GM06990 (cell line): ENCODE results near the gene RBM38.
"Not testable (repeated sequence)": the region's sequence is repeated elsewhere in the genome, so short reads cannot be mapped to it uniquely, and the experiment has no call there.

ENCODE experiments used
- DNase-seq: peaks from one replicate; pipeline ENCODE4 v3.0.0-alpha.2; 2011; ENCODE audit not compliant: insufficient read length; ENCODE audit errors: extremely low read depth
- H3K27me3 ChIP-seq: replicated peaks from 2 replicates; pipeline ENCODE4 v1.6.0; 2011; ENCODE audit warnings: low read length; ENCODE audit not compliant: control insufficient read depth, insufficient read depth
- H3K36me3 ChIP-seq: 2 replicates; pipeline ENCODE4 v1.5.1; 2011; ENCODE audit warnings: low read length; ENCODE audit not compliant: control insufficient read depth, insufficient read depth
- H3K4me3 ChIP-seq: replicated peaks from 2 replicates; pipeline ENCODE4 v1.5.1; 2011; ENCODE audit warnings: low read depth, mild to moderate bottlenecking, control low read depth, low read length
- CTCF ChIP-seq: IDR thresholded peaks from 2 replicates; pipeline ENCODE4 v1.5.1; 2011; ENCODE audit warnings: low read length, control low read depth, mild to moderate bottlenecking, inconsistent platforms; ENCODE audit not compliant: insufficient read depth, poor library complexity, severe bottlenecking

The RBM38 gene

DNA sequence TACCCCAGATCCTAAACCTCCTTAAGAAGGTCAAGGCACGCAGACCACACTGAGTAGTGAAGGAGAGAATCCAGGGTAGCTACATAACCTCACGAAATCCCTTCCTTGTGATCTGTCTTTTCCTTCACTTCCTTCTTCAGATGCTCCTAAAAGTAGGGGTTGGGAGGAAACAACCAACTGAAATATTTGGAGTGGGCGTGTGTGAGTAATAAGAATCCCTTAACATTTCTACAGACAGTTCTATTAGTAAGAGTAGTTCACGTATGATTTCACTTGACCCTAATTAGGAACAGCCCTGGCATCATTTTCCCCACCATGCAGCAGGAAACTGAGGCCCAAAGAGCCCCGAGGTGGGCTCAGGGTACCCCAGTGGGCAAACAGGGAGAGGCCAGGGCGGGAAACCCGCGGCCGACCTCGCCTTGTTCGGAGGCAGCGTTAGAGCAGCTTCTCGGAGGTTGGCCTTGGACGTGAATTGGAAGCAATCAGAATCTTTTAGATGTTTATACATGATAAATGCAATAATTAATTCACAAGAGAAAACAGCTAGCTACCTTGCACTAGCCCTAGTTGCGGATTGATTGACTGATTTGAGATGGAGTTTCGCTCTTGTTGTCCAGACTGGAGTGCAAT lies 41.0 kb upstream of the RBM38 start:
- no peak for TF ChIP-seq CTCF
- Histone ChIP-seq H3K27me3 (no peaks in the 10 kb centered on the region), H3K36me3 (peaks cover 5% of the 10 kb centered on the region), H3K4me3 (no peak overlapping the region)
- DNase-seq: peak; percentile 17

DNA sequence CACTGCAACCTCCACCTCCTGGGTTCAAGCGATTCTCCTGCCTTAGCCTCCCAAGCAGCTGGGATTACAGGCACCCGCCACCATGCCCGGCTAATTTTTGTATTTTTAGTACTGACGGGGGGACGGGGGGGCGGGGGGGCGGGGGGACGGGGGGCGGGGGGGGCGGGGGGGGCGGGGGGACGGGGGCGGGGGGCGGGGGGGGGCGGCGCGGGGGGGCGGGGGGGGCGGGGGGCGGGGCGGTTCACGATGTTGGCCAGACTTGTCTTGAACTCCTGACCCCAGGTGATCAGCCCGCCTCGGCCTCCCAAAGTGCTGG lies 40.5 kb upstream of the RBM38 start:
- H3K27me3 ChIP-seq, DNase-seq: not testable (repeated sequence)

DNA sequence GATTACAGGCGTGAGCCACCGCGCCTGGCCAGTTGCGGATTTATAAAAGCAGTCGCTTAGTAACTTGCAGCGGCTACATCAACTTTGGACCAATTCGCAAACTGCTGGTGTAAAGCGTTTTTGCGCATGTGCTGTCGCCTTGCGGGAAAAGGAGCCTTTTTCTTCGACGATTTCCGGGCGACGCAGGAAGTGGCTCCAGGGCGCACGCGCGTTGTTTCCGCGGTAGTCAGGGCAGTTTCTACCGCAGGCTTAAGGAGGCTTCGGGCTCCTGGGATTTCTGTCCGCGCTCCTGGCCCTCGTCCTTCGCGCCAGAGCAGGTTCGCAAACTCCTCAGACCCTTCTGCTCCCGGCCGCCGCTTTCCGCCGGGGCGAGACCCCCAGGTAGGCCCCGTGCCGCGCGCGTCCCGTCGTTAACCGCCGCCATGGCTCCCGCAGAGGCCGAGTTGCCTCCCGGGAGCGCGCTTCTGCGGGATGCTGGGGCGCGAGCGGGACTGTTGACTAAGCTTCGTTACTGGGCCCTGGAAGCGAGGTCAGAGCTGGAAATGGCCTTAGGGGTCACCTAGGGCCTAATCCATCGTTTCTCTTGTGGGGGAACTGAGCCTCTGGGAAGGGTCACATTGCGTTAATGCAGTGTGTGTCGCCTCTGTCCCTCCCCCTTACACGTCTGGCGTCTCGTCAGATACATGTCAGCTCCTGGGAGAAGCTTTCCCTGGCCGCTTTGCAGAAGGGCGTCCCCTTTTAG lies 40.0 kb upstream of the RBM38 start, which contains the start of gene RAE1:
Gene RAE1, plus strand, starts transcription at position 214 of the 742 bp plus-strand sequence. CDS start 2,784 bp downstream, outside the sequence.
- Histone ChIP-seq H3K4me3 (peak within 1 kb of the TSS; percentile 85), H3K27me3 (no peaks in the 10 kb centered on the region), H3K36me3 (peaks cover 8% of the 10 kb centered on the region)
- no peak for TF ChIP-seq CTCF
- DNase-seq: peak; percentile 87

More for the DNA sequence above, 40.5 kb upstream of the RBM38 start:
- H3K4me3 ChIP-seq: peak overlapping the region; percentile 85
- not testable (repeated sequence) for H3K36me3 ChIP-seq

DNA sequence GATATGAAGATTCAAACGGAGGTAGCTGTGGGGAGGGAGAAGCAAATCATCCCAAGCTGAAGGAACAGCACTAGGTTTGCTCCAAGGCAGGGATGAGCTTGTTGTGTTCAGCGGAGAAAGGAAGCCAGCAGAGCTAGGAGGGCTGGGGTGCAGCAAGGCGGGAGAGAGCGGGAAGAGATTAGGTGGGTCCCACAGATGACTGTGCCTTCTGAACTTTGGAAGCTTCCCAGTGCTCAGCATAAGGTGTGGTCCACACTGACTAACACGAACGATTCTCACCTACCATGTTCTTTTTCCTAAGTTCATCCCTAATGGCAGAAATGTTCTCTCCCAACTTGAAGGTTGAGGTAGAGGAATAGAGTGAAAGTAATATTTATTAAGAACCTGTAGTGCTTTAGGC lies 38.9 kb upstream of the RBM38 start:
- Histone ChIP-seq H3K4me3 (peak overlapping the region; percentile 85), H3K36me3 (peaks cover 14% of the 10 kb centered on the region), H3K27me3 (no peaks in the 10 kb centered on the region)
- no peak for TF ChIP-seq CTCF
- no peak for DNase-seq

GRCh38 chr20:57353351-57353750 lies 37.8 kb upstream of the RBM38 start:
- DNase-seq: no peak
- TF ChIP-seq CTCF: no peak
- H3K36me3 ChIP-seq: peaks cover 14% of the 10 kb centered on the region
- no peak overlapping the region for H3K4me3 ChIP-seq
- H3K27me3 ChIP-seq: no peaks in the 10 kb centered on the region

DNA sequence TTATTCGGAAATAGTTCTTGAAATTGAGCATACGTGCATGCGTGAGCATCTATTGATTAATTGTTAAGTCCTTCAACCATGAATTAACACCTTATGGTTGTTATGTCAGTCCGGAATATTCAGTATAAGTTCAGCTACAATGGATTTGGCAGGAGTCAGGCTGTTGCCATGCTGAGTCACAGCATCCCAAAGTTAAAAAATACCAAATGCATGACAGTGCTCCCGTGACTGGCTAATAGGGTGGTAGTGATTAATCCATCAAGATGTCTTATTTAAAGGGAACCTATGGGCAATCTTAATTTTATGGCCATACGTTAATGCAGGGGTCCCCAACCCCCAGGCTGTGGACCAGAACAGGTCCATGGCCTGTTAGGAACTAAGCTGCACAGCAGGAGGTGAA lies 29.7 kb upstream of the RBM38 start:
- no peak for DNase-seq
- H3K4me3 ChIP-seq: no peak overlapping the region
- peaks cover 19% of the 10 kb centered on the region for H3K36me3 ChIP-seq
- no peaks in the 10 kb centered on the region for H3K27me3 ChIP-seq
- TF ChIP-seq CTCF: no peak
